Stimulated activated CD4-positive, alpha-beta T cell treated with anti-CD3 and anti-CD28 coated beads, TNF-alpha, amount 100 ng/mL, for 48 hours (primary cell): ENCODE measurements around the gene PRCD.
A peak's percentile ranks its signal among the peaks of the same experiment; 100 is the strongest.

Experiments used
- DNase-seq, 3 donors: peaks; one replicate each; pipeline ENCODE4 v3.0.0-alpha.2; 2020; ENCODE audit warnings: low read depth in 3 of 3

The PRCD gene, protein sequence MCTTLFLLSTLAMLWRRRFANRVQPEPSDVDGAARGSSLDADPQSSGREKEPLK

GRCh38 chr17:76539631-76540271 lies at the start of gene PRCD:
TSS of gene PRCD (plus strand) at chr17:76540044. CDS start at chr17:76540142, 98 bp downstream.
- no peak for DNase-seq

DNA sequence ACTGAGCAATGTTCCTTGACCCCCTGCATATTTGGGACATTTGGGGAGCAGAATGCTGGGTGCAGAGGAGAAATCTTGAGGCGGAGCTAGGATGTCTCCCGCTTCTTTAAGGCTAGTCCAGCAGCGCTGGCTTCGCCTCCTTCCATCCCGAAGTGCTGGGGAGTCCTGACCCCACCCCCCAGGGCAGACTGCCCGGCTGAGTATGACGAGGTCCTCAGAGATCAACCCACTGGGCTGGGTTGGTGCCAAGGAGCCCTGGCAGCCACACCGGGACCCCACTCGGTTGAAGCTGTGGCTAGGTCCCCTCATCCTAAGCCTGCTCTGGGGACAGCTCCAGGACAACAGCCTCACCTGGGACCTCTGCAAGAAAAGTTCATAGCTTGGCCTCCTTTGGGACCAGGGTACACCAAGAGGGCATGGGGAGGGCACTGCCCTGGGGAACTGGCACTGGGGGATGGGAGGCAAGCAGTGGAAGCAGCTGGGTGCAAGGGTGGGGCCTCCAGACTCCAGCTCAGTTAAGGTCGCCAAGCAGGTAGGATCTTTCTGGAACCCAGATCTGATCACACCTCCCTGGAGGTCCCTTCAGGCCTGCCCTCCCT lies 49.6 kb upstream of the PRCD start:
- DNase-seq: no peak

DNA sequence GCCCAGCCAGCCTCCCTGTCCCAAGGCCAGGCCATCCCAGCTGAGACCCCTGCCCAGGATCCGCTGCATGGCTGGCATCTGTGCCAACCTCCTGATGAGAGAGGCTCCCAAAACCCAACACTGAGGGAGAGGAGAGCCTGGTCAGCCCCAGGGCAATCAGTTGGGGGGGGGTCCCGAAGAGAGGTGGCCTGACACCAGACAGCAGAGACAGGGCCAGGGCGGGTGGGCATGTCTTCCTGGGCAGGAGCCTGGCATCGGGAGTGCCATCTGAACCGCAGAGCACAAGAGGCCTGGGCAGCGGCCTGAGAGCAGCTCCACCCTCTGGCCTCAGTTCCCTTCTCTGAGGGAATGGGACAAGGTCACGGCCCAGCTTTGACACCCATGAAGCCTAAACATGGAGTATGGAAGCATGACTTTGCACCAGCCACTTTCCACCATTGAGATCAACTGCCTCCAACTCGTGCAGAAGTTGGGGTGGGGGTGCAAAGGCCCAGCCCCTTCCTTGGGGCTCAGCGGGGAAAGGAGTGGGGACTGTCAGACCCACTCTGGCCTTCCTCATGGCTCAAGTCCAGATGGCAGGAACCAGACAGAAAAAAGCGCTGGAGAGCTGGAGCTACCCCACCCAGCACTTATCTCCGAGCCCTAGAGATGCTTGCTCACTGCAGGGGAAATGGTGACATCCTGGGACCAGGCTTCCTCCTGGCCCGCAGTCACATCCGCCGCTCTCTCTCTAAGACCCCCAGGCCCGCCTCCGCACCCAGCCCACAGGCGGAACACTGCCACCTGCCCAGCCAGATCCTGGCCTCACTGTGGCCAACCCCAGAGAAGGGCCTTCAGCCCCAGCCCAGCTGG lies 48.3 kb upstream of the PRCD start:
- no peak for DNase-seq

DNA sequence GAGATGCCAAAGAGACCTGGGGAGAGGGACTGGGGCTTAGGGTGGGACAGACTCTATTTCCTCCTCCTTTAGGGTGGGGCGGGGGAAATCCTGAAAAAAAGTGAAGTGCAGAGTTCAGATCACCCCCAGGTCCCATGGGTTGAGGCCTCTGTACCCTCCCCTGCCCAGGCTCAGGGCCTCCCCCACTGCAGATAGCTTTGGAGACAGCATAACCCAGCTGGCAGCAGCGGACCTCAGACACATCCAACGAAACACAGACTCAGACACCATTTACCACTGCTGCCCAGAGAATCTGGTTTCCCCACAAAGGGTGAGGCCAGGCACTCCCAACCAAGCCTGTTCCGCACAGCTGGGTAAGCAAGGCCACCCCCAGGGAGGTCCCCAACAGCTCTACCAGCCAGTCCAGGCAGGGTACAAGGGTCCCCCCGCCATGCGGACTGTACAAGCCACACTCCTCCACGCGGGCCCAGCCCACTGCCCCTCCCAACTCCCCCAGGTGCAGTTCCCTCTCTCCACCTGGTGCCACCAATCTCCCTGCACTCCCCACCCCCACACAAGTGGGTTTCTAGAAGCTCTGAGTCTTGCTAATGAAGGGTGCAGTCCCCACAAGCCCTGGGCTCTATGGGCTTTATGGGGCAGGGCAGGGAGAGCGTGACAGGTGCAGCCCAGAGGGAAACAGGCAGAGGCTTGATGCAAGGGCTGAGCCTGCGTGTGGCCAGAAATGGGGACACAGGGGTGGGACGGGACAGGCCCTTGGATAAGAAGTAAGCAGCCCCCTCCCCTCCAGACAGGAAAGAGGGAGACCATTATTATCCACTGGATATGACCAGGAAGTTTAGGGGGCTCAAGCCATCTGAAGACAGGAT lies 47.5 kb upstream of the PRCD start:
- DNase-seq: no peak

- DNase-seq: peak in 1 of 3 donors; percentile 33
Observed at GRCh38 chr17:76492989-76493501, 46.8 kb upstream of the PRCD start.

- DNase-seq: no peak
Observed at GRCh38 chr17:76493505-76494167, 46.2 kb upstream of the PRCD start.

DNA sequence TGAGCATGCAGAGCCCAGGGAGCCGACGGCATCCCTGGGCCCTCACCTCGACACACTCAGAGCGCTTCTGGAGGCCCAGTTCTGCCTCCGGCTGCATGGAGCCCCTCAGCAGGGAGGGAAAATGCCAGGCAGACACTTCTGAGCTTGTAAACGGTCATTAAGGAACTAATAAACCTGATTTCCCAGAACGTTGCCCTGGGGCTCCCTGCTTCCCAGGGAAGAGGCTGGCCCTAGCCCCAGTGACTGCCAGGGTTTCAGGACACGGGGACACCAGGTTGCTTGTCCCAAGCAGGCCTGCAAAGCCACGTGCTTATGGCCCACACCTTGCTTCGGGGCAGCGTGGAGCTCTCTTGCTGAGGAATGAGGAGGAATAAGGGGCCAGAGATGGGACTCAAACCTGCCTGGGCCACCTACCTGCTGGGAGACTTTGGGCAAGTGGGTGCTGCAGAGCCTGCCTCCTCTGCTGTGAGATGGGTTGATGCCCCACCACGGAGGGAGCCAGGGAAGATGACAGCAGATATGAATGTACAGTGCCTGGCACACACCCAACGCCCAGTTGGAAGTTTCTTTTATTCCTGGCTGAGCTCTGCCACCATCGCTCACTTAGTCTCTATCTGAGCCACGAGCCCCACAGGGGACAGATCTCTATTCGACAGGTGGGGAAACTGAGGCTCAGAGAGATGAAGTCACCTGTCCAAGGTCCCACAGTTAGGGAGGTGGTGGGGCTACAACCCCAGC lies 44.0 kb upstream of the PRCD start:
- DNase-seq: no peak

DNA sequence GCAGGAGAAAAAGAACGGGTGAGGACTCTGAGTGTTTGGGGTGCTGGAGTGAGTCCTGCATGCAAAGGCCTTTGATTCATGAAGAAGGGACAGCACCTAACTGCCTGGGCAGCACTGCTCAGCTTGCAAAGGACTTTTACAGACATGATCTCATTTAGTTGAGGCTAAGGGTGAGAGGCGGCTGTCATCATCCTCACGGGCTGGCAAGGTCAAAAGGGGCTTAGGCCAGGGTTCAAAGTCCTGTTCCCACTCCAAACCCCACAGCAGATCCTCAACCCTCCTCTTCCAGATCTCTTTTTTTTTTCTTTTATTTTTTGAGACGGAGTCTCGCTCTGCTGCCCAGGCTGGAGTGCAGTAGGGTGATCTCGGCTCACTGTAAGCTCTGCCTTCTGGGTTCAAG lies 43.4 kb upstream of the PRCD start:
- no peak for DNase-seq

DNA sequence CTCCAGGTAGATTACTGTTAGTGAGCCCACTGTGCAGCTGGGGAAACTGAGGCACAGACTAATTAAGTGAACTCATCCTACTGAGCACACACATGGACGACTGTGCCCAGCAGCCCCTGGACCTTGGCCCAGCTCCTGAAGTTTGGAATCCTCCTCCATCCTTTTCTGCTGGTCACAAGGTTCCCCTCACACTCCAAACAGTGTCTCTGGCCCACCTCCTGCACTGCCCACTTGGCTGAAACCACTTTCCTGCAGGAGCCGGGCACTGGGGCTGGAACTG lies 42.2 kb upstream of the PRCD start:
- DNase-seq: no peak

DNA sequence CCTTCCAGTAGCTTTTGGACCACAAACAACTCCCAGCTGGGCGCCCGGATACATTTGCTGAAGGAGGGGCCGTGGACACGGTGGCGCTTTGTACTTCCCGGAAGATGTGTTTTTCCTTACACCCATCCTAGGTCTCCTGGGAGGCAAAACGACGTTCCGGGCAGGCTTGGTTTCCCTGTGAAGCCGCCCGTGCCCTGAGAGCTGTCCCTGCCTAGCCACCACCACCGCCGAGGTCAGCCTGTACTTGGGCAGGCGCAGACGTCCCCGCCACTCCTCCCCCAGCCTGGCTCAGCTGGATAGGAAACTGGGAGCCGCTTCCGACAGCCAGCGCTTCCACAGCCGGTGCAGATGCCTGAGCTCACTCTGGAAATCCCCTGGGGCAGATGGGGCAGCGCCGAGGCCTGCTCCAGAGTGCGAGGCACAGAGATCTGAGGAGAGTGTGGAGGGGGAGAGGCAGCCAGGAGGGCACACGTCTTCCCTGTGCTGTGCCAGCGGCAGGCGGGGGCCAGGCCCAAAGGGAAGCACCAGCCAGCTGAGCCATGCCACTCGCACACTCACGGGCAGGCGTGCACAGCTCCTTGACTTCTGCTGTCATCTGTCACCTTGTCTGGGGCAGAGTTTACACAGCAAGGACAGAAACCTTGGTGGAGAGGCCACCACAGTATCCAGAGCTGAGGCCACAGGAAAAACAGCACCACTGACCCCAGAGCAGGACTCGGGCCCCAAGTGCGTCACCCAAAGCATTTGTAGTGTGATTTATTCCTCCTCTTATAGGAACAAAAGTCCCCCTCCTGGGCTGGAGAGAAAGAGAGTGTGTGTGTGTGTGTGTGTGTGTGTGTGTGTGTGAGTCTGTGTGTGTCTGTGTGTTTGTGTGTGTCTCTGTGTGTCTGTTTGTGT lies 41.6 kb upstream of the PRCD start:
- DNase-seq: no peak

DNA sequence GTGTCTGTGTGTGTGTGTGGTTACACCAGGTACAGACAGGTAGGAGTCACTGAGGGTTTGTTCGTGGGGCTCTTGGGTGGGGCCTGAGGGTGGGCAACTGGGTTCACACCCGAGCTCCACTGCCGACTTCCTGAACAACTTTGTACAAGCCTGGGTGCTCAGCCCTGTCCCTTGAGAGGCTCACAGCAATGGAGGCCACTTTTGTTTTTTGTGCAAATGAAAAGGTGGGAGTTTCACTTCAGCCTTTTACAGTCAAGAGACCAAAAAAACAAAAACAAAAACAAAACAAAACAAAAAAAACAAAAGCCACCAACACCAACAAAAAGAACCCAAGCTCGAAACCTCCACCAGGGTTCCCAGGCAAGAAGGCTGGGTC lies 41.0 kb upstream of the PRCD start:
- no peak for DNase-seq

DNA sequence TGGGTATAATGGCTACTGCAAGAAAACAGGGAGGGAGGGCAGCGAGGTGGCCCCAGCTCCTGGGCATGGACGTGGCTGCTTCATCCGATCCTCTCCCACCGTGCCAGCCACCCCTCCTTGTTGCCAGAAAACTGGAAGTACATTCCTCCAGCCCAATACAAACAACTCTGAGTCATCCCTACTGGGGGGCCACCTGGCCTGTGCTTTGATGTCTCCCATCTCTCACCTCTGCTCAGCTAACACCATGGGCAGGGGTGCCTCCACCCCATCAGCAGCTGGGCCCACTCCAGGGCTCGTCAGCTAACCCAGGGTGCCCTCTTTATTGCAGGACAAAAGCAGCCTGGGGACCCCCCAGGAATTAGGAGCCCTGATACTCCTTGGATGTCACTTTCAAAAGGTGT lies 40.6 kb upstream of the PRCD start:
- DNase-seq: no peak

GRCh38 chr17:76500074-76500746 lies 39.6 kb upstream of the PRCD start:
- DNase-seq: no peak

- no peak for DNase-seq
Observed at GRCh38 chr17:76500747-76501017, 39.2 kb upstream of the PRCD start.

DNA sequence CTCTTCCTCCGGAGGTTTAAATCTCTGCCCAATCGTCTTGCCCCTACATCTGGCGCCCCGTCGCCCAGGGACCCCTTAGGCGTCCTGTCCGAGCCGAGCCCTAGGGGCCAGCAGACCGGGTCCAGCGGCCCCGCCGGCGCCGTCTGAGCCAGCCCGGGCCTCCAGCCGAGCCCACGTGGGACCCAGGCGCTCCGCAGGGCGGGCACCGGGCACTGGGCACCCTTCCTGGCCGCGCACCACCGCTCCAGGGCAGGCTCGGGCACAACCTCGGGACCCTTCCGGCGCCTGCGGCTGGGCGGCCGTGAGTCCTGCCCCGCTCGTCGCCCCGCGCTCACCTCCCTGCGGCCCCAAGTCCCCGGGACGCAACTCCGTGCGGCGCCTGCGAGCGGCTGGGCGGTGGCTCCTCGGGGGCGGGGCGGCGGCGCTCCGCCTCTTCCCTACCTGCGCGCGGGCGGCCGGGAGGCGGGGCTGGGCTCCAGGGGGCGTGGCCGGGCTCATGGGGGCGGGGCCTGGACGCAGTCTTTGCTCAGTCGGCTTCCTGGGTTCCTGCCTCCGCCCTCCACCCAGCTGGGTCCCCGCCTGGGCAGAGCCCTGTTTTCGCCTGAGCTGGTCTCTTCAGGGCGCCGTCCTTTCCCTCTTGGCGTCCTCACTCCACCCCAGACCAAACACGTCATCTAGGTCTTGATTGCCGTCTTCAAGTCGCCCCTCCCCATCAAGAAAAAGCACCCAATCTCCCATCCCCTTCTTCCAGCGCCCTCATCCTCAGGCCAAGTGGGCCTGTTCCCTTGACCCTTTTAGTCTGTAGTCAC lies 38.6 kb upstream of the PRCD start, which contains the start of gene RHBDF2:
TSS of gene RHBDF2 (minus strand) at position 406 of the 809 bp plus-strand sequence. CDS start 19,899 bp downstream, outside the sequence.
- DNase-seq: peak; percentile 89 to 97 (median 95)

DNA sequence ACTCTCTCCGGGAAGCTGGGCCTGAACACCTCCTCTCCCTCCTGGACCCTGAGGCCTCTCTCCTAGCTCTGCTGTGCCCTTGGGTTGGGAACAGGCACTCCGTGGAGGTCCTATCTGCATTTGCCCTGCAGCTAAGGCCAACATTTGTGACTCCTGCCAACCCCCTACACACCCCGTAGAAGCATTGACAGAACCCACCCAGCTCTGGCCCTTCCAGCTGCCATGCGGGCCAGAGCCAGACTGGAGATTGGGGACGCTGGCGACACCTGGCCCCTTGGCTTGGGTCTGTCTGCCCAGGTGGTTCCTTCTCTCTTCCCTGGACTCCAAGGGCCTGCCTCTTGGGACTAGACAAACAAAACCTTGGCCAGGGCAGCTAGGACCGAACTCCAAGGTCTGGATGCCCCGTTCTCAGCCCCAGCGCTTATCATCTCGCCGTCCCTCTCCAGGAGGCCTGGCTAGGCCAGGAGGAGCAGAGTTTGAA lies 38.0 kb upstream of the PRCD start:
- no peak for DNase-seq

DNA sequence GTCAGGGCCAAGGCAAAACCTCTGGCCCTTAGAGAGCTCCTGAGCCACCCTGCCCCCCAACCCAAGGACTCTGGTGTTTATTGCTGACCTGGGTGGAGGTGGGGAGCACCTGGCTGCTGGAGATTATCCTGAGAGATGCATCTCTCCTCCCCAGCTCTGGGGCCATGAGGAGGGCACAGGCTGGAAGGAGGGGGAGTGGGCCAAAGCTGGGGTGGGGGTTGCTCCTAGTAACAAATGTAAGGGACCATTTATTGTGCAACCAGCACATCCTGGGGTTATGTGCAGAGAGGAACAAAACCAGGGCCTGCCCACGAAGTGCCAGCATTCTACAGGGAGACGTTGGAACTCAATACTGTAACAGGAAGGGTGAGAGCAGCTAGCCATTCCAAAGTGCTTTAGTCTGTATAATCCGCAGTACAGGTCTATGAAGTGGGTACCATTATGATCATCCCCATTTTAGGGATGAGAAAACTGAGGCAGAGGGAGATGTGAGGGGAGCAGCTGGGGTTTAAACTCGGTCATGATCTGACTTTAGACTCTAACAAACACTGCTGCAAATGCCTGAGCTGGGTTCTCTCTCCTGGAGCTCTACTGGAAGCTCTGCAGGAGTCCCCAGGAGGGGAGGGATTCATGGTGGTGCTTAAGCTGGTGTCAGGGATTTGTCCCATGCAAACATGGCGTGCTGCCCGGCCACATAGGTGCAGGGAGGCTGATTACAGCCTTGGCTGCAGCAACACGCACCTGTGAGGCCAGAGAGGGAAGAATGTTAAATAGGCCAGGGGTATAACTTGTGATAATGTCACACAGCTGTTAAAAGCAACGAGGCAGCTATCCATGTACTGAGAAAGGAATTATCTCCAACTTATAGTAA lies 37.3 kb upstream of the PRCD start:
- DNase-seq: no peak
